Right lung (tissue), 5 donors: Measurements from ENCODE around the gene HS6ST1. TPM values are rescaled to one million over a fixed set of nuclear protein-coding genes. Genes with fewer than 3 reads are reported as not detected.
"Not testable (repeated sequence)": the region's sequence is repeated elsewhere in the genome, so short reads cannot be mapped to it uniquely, and the experiment has no call there.

Experiments used
- DNase-seq, 2 donors: peaks; one replicate each; pipeline ENCODE4 v3.0.0-alpha.2; 2013
- polyA plus RNA-seq, 5 donors: library from polyadenylated mRNA; unstranded; fragments of 120-200 nt; gene quantifications; one replicate each; pipeline versions ENCODE4 v1.2.1 to v1.2.3, GENCODE V29; 2013; ENCODE audit warnings: inconsistent platforms in 1 of 5, low replicate concordance in 1 of 5; ENCODE audit not compliant: insufficient read length in 5 of 5, insufficient read depth in 1 of 5

HS6ST1 gene
- polyA plus RNA-seq, 5 donors, result 26.4 to 42.3 (median 36.4) TPM

DNA sequence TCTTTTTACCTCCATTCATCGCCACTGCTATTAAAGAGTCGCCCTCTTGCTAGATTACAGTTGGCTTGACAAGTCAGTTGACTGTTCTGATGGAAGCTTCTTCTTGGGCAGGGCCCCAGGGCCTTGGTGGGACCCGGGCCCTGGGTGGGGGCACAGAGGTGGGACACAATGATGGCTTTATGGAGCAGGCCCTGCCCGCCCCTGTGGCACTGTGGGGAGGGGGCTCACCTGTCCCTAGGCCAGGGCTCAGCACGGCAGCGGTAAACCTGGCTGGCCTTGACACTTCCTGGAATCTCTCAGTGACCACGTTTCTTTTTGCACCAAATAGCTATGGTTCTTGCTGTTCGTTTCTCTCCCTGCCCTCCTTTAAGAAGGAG, 4.9 kb upstream of the HS6ST1 start:
- DNase-seq, result no peak

DNA sequence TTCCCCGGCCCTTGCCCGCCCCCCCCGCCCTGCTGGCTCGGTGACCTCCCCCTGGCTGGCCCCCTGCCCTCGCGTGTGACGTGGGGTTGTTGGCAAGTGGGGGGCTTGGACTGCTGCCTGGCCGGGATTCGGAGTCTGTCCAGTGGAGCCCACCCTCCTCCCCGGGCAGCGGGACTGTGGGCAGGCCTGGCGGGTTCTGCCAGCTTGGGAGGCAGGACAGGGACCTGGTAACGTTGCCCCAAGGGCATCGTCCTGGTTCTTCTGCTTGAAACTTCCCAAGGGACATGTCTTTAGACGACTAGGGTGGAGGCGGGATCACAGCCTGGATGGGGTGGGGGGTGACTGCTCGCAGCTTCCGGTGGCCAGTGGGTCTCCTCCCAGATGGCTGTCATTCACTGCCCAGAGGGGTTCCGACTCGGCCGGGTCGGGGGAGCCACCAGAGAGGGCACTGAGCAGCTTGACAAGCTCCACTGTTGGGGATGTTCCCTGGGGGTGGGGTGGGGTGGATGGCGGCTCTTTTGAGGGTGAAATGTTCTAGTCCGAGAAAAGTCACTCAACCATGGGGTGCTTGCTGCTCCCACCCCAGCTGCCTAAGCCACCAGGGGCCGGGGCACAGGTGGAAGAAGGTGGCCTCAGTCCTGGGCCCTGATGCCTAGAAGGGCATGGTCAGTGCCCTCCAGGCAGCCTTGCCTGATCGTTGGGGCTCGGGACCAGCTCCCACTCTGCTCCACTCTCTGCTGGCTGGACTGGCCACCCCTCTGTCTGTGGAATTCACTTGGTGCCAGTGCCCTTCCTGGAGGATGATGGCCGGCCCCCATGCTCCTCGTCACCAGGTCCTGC, 4.3 kb upstream of the HS6ST1 start:
- DNase-seq, result no peak

DNA sequence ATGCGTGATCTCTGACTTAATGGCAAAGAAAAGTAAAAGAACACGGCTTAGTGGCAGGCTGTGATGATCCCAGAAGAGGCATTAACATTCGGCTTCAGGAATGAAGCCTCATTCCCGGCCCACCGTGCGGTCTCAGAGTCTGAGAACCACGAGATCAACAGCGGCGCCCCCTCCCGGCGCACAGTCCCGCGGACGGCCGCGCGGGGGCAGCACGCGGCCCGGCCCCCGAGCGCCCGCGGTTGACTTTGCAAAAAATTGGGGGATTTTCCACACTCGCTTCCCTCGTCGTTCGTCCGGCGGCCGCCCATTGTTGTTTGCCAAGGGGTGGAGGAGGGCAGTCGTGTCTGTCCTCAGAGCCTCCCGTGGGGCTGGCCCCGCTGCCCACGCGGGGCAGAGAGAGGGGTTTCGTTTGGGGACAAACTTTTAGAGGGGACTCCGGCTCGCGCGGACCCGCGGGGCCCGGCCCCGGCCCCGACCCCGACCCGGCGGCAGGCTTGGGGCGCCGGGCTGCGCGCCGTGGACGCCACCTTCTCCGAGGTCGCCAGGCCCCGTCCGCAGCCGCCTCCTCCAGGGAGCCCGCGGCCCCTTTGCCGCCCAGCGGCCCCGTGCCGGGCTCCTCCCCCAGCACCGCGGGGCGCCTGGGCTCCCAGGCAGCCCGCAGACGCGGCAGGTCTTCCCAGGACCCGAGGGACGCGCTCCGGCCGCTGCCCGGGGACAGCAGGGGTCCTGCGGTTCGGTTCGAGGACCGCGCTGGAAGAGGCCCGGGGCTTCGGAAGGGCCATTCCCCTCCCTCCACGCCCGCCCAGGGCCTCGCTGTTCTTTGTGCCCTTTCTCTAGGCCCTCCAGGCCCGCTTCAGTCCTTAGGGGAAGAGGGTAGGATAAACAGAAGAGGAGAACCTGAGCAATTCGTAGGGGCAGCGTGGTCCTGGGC, 3.4 kb upstream of the HS6ST1 start:
- DNase-seq, result peak; percentile 85 to 89

DNA sequence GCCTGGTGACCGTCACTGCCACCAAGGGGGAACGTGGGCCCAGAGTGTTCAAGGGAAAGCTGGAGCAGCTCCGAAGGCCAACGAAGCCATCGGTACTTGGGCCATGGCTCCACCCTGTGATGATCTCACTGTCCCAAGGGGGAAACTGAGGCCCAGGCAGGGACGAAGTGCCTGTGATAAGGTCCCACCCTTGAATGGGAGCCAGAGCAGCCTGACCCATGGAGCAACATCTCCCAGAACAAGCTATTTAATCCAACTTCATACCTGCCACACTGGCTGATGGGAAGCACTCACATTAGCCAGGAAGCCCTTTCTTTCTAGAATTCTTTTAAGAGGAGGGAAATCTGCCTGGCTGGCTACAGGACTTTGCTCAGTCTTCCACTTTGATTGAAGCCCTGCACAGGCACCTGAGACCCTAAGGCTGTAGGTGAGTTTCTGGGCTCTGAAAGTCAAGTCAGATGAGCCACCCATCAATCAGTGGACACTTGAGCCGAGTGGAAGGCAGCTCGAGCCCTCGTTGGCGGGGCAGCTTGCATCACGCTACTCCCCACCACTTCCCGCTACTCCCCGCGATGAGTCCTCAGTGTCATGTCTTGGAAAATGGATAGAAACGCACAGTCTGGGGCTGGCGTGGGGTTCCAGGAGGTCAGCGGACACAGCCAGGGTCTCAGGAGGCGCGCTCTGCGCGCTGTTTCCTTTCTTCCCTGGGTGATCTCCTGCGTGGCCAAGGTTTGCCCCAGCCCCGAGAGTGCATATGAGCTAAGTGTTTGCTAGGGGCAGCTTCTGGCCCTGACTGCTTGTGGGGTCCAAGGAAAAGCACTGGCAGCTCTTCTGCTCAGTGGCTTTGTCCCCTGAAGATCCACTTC, 2.5 kb upstream of the HS6ST1 start:
- DNase-seq, result no peak

DNA sequence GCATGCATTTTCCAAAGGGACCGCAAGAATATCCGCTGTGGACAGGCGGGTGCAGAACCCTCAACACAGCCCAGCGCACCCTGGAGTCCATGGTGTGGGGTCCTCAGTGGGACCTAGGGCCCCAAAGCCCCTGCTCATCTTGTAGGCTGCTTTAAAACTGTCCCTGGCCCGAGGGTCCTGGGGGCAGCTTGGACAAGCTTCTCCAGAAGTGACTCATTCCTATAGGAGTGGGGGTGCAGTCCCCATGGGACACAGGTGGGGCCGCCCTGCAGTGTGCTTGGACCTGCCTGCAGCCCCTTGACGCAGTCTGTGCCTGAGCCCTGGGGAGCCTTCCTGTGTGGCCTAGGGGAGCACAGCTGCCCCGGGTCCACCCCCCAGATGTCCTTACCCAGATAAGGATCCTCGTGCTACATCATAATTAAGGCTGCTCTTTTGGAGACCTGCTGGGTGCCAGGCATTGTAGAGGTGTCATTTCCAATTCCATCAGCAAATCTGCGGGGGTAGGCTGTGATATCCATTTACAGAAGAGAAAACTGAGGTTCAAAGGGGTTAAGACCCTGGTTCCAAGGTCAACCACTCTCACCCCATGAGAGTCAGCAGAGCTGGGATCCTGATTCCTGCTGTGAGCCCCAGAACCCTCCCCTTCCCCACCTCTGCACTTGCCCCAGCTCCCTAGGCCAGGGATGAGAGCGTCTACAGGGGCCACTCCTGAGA, 1.7 kb upstream of the HS6ST1 start:
- DNase-seq, result no peak

DNA sequence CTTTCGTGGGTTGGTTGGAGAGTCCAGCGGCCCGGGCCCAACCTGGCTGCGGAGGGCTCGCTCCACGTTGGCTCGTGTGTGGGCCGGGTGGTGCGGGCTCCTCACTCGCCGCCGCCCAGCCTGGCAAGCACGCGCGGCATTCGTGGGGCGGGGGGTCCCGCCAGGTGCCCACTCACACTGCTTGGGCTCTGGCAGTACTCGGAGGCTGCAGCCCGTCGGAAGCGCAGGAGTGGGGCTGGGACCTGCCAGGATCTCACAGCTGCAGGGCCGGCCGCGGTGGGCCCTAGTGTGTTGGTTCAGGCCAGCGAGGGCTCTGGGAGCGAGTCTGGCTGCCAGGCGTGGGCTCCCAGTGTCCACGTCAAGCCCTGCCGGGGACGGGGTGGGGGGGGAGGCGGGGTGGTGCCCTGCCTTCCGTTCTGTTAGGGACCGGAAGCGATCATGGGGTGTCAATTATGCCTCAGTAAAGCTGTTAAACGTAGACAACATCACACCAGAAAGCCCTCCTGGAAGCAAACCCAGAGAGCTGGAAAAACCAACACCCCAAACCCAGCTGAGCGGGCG, 1.0 kb upstream of the HS6ST1 start:
- no peak for DNase-seq

DNA sequence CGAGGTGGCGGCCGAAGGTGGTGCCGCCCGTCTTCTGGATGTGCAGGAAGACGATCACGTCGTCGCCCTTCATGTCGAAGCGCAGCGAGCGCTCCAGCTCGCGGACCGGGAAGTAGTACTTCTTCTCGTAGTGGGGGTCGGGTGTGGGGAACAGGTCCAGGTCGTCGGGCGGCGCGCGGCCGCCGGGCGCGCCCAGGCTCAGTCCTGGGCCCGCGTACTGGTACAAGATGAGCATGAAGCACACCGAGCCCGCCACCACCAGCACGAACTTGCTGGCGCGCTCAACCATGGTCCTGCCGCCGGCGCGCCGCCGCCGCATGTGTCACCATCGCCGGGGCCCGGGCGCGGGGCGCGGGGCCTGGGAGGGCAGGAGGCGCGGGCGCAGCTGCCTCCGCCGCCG, 423 bp downstream of the HS6ST1 start:
- not testable (repeated sequence) for DNase-seq

DNA sequence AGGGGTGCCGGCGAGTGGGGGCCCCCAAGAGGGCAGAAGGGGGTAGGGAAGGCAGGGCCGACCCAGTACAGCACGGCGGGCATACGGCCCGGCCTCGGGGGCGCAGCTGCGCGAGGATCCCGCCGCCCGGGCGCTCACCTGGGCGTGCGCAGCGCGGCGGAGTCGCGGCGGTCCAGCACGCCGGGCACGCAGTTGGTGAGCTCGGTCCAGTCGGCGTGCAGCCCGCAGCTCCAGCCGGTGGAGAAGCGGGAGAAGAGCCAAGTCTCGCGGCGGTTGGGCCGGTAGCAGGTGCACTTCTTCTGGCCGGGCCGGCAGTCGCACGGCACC, 806 bp downstream of the HS6ST1 start:
- DNase-seq, result not testable (repeated sequence)

DNA sequence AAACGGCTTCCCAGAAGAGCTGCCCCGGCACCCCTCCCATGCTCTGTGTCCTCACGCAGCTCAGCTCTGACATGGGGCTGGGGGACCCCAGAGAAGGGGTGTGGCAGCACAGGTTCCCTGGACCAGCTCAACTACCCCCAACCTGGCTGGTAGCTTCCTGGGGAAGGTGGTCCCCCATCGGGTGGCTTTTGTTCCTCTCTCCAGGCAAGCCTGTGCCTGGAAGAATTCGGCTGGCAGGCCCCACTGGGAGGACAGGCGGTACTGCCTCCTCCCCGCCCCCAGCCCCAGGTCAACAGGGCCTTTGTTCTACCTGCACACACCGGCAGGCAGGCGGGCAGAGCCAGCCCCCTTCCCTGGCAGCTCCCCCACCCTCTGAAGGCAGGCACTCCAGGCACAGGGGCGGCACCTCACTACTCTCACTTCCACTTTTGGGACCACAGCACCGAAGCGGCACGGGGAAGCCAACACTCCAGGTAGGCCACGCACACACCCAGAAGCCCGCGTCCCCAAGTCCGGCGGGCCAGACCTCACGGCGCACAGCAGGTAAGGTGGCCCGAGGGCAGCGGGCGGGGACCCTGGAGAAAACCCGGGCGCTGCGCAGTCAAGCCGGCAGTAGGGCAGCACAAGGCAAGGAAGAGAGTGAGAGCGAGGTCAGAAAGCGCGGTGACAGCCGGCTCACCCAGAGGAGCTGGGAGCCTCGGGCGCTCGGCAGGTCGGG, 1.3 kb downstream of the HS6ST1 start:
- no peak for DNase-seq

DNA sequence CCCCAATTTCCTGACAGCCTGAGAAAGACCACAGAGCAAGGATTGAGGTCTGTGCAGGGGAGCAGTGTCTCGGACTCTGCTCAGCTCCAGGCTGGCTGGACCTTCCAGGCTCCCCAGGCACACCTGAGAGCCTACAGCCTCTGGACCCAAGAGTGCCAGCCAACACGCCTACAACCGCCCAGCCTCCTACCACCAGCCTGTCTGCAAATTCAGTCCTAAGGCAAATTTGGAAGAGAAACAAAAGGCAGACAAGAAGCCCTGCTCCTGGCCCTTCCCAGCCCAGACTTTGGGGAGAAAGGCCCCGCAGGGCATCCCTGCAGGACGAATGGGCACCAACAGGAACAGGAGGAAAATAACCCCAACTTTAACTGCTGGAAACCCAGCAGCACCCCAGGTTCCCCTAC, 1.9 kb downstream of the HS6ST1 start:
- no peak for DNase-seq

DNA sequence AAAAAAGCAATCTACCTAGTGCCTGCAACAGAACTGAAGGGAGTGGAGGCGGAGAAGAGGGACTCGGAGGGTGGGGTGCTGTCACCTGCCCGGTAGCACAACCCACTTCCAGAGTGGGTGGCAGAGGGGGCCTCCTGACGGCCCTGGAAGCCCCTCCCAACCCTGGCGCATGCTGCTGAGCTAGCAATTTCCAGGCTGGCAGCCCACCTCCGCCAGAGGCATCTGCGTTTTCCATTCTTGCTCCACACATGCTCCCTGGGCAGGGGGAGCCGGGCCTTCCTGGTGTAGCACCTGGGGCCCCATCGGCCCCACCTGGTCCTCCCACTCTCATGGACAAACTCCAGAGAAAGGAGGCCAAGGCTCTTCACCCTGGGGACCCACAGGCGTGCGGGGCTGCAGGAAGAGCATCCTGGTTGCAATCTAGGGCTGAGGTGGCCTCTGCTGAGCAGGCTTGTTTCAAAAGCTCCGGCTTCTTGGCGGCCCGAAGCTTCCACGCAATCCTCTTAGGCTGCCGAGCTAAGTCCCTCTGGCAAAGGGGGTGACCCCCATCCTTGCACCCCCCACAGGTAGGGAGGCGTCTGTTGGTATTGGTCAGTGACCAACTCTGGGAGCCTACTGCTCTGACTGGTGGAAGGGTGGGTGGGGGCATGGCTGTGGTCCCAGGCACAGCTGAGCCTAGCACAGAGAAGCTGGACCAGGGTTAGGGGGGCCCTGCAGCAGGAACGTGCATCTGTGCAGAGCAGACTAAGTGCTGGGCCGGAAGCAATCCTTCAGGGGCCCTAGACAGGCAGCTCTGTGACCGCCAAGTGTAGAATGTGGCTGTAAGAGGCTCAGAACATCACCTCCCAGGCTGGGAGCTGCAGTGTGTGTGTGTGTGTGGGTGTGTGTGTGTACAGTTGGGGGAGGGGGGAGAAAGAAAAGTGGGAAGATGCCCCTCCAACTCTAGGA, 2.6 kb downstream of the HS6ST1 start:
- DNase-seq, result no peak

DNA sequence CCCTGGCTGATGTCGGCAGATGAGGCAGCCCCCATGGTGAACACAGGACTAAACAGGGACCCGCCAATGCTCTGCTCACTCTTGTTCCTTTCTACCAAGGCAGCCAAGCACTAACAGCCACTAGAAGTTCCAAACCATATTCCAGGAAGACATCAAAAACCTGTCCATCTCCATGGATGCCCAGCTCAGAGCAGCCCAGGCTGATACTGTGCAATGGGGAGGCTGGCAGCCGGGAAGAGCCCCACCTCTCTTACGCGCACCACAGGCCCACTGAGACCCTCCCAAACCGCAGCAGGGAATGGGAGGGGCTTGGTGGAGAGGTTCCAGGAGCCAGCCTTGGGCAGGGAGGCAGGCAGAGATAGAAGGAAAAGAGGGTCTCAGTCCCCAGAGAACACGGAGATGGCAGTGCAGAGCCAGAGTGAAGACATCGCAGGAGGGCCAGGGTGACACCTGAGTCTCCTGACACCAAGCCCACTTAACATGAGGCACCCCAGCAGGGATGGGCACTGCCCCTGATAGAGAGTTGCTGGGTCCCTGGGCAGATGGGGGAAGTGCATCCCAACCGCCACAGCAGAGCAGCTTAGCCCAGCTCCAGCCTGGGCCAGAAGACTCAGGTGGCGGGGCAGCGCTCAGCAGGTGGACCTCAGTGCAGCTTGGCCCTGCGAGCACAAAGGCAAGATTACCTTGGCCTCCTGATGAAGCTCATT, 3.4 kb downstream of the HS6ST1 start:
- no peak for DNase-seq

DNA sequence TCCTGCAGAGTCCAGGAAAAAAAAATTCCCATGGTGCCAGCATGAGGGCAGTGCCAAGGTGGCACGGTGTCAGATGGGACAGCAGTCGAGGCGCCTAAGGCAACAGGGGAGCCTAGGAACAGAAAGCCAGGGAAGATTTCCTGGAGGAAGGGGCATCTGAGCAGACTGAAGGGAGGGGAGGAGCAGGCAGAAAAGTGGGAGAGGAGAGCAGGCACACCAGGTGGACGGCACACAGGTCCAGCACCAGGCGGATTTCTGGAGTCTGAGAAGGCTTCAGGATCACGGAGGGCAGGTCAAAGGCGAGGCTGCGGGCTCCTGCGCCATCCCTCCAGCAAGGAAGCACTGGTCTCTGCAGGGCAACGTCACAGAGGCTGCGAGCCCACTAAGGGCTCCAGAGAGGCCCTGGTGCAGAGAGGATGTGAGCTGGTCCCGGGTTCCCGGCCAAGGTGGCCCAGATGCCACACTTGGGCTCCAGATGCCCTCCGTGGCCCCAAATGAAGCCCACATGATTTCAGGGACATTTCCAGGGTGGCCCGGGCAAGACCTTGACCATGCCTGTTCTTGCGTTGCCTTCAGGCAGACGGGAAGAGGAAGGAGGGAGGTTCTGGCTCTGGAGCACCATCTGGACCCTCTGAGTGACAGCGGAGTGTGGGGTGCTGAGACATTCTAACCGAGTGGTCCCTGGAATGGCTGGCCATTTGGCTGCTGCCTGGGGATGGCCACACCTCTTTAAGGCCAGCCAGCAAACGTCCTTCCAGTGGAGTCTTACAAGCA, 4.1 kb downstream of the HS6ST1 start:
- DNase-seq, result no peak

DNA sequence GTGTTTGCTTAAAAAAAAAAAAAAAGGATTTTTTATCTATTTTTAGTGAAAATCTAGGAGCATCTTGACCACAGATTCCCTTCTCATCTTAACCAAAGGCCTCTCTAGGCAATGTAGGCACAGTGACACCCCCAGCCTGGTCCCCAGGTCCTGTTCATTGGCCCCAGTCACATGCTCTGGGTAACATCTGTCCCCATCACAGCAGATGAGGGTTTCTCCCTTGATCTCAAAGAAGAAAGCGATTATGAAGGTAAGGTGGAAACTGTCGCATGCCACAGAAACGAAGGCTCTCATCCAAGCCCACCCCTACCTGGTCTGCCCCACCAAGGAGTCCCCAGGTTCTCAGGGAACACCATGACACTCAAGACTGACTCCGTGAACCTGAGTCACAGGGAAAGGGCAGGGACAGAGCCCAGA, 4.7 kb downstream of the HS6ST1 start:
- no peak for DNase-seq

DNA sequence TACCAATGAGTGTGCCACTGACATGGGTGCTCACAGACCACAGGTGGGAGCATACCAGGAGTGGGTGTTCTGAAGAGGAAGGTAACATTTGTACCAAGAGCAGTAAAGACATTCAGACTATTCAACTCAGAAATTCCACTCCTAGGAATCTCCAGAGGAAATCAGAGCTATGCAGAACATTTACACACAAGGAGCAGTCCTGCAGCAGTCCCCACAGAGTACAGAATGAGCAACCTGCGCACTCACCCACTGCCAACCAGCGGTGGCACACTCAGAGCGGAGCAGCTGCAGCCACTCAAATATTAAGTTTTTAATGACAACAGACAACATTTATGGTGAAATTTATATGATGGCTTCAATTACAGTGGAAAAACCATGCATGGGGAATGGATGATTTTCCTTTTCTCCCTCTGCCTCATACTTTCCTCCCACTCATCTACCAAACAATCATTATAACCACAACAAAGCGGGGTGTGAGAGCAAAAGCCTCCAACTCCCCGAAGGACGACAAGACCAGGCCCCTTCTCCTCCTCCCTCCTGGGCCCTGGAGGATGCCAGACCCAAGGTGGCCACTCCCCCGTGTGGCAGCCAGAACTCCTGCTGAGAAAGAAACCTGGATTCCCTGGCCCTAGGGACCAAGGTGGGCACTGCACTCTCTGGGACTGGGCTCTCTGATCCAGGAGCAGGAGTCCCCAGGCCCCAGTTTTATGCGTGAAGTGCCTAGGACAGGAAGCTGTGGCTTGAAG, 5.4 kb downstream of the HS6ST1 start:
- no peak for DNase-seq

DNA sequence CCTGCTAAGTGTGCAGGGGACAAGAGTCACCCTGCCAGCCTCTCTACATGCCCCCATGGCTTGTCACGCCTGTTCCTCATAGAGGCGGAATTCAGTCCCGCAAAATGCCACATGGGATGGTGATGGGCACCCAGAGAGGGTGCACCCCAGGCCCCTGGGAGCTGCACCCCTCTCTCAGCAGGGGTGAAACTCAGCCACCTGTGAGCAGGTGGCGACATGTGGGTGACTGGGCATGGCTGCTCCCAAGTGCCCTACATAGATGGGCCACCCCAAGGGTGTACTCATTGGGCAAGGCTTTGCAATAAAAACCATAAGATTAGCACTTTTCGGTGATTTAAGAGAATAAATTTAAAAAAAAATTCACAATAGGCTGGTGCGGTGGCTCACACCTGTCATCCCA, 6.3 kb downstream of the HS6ST1 start:
- DNase-seq, result no peak
